GM21619 (cell line): ENCODE measurements around the gene PTP4A2.

Source experiments
- ATAC-seq: cut with Tn5 transposase; IDR thresholded peaks from one replicate; pipeline ENCODE4 v1.9.1; 2021; ENCODE audit not compliant: unreplicated experiment

PTP4A2 gene

GRCh38 chr1:31865728-31866449 lies 72.3 kb downstream of the PTP4A2 start:
- no peak for ATAC-seq

GRCh38 chr1:31862071-31862470 lies 76.1 kb downstream of the PTP4A2 start:
- no peak for ATAC-seq

GRCh38 chr1:31861346-31861745 lies 76.8 kb downstream of the PTP4A2 start:
- ATAC-seq: no peak

- no peak for ATAC-seq
Observed at GRCh38 chr1:31860581-31860980, 77.6 kb downstream of the PTP4A2 start.

GRCh38 chr1:31859719-31860118 lies 78.4 kb downstream of the PTP4A2 start:
- ATAC-seq: no peak

- no peak for ATAC-seq
Observed at GRCh38 chr1:31859044-31859443, 79.1 kb downstream of the PTP4A2 start.

- no peak for ATAC-seq
Observed at GRCh38 chr1:31857863-31858262, 80.3 kb downstream of the PTP4A2 start.
